Activated CD4-positive, alpha-beta memory T cell treated with anti-CD3 and anti-CD28 coated beads for 36 hours (primary cell): ENCODE data around the gene CPNE4. TPM values are rescaled to one million over a fixed set of nuclear protein-coding genes. Genes with fewer than 3 reads are reported as not detected.

Experiments
- CTCF ChIA-PET: fragments of 350-600 bp; sonication (Branson Sonifier 250); formaldehyde crosslinking; loops from one replicate; lab custom pipeline; 2021; ENCODE audit warnings: antibody characterized with exemption, inconsistent platforms; lab: Charles Lee
- POLR2A ChIA-PET: fragments of 350-600 bp; sonication (Branson Sonifier 250); formaldehyde crosslinking; loops from one replicate; lab custom pipeline; 2021; ENCODE audit warnings: antibody characterized with exemption; lab: Charles Lee
- DNase-seq: peaks from one replicate; pipeline ENCODE4 v3.0.0-alpha.2; 2020
- H3K27ac Mint-ChIP-seq: one replicate; pipeline ENCODE4 v1.8.0; 2021; ENCODE audit warnings: mixed read lengths
- H3K27me3 Mint-ChIP-seq: one replicate; pipeline ENCODE4 v1.8.0; 2021; ENCODE audit warnings: mixed read lengths
- H3K36me3 Mint-ChIP-seq: one replicate; pipeline ENCODE4 v1.8.0; 2021; ENCODE audit warnings: mixed read lengths
- H3K4me1 Mint-ChIP-seq: one replicate; pipeline ENCODE4 v1.8.0; 2021; ENCODE audit warnings: low read depth, mixed read lengths
- H3K4me3 Mint-ChIP-seq: one replicate; pipeline ENCODE4 v1.8.0; 2021; ENCODE audit warnings: mild to moderate bottlenecking, mixed read lengths
- H3K9me3 Mint-ChIP-seq: one replicate; pipeline ENCODE4 v1.8.0; 2021; ENCODE audit warnings: mixed read lengths
- intact Hi-C: fragments of 100-400 bp; cut with micrococcal nuclease; formaldehyde crosslinking; loops from one replicate; pipeline ENCODE4 v1.15.1; 2023
- total RNA-seq, 2 experiments: library from RNA; stranded (reverse); gene quantifications; one replicate each; pipeline ENCODE4 v1.2.3, GENCODE V29; 2021

The CPNE4 gene
- total RNA-seq, 2 experiments from 2014 or later: not detected

GRCh38 chr3:131699001-131699400 lies 335.8 kb downstream of the CPNE4 start:
- DNase-seq: no peak
- no peak overlapping the region for H3K4me3 Mint-ChIP-seq
- ChIA-PET POLR2A (no interaction called here), CTCF (no interaction called here)
- peaks cover 9% of the 10 kb centered on the region for H3K27me3 Mint-ChIP-seq
- no peaks in the 10 kb centered on the region for H3K9me3 Mint-ChIP-seq
- intact Hi-C loops: no loop called here
- H3K4me1 Mint-ChIP-seq: no peaks in the 10 kb centered on the region
- H3K27ac Mint-ChIP-seq: no peak overlapping the region
- no peaks in the 10 kb centered on the region for H3K36me3 Mint-ChIP-seq

GRCh38 chr3:131694376-131694775 lies 340.4 kb downstream of the CPNE4 start:
- Mint-ChIP-seq H3K4me1 (no peaks in the 10 kb centered on the region), H3K27ac (no peak overlapping the region), H3K36me3 (no peaks in the 10 kb centered on the region), H3K9me3 (no peaks in the 10 kb centered on the region), H3K4me3 (no peak overlapping the region), H3K27me3 (peaks cover 11% of the 10 kb centered on the region)
- intact Hi-C loops: no loop called here
- POLR2A ChIA-PET: no interaction called here
- CTCF ChIA-PET: no interaction called here
- DNase-seq: no peak

GRCh38 chr3:131692356-131692755 lies 342.5 kb downstream of the CPNE4 start:
- H3K36me3 Mint-ChIP-seq: no peaks in the 10 kb centered on the region
- H3K27me3 Mint-ChIP-seq: peaks cover 11% of the 10 kb centered on the region
- intact Hi-C loops: no loop called here
- no peak overlapping the region for H3K27ac Mint-ChIP-seq
- H3K9me3 Mint-ChIP-seq: no peaks in the 10 kb centered on the region
- ChIA-PET POLR2A (no interaction called here), CTCF (interaction anchor here (0.6 kb wide), 1 partner anchor 138 kb away, joined by 3 read pairs; no protein-coding TSS in a partner anchor)
- no peaks in the 10 kb centered on the region for H3K4me1 Mint-ChIP-seq
- DNase-seq: no peak
- H3K4me3 Mint-ChIP-seq: no peak overlapping the region

DNA sequence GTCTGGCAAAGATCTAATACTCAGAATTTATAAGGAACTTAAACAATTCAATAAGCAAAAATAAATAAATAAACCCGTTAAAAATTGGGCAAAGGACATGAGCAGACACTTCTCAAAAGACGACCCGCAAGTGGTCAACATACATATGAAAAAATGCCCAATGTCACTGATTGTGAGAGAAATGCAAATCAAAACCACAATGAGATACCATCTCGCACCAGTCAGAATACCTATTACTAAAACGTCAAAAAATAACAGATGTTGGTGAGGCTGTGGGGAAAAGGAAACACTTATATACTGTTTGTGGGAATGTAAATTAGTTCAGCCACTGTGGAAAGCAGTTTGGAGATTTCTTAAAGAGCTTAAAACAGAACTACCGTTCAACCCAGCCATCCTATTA lies 344.0 kb downstream of the CPNE4 start:
- no peaks in the 10 kb centered on the region for H3K9me3 Mint-ChIP-seq
- DNase-seq: no peak
- POLR2A ChIA-PET: no interaction called here
- no peaks in the 10 kb centered on the region for H3K36me3 Mint-ChIP-seq
- H3K4me1 Mint-ChIP-seq: no peaks in the 10 kb centered on the region
- no peak overlapping the region for H3K4me3 Mint-ChIP-seq
- CTCF ChIA-PET: no interaction called here
- no peak overlapping the region for H3K27ac Mint-ChIP-seq
- intact Hi-C loops: no loop called here
- peaks cover 16% of the 10 kb centered on the region for H3K27me3 Mint-ChIP-seq

- Mint-ChIP-seq H3K4me3 (no peak overlapping the region), H3K4me1 (no peaks in the 10 kb centered on the region), H3K27me3 (peaks cover 12% of the 10 kb centered on the region), H3K27ac (no peak overlapping the region), H3K9me3 (no peaks in the 10 kb centered on the region), H3K36me3 (no peaks in the 10 kb centered on the region)
- POLR2A ChIA-PET: no interaction called here
- intact Hi-C loops: no loop called here
- no peak for DNase-seq
- CTCF ChIA-PET: no interaction called here
Observed at GRCh38 chr3:131688370-131688769, 346.4 kb downstream of the CPNE4 start.

- POLR2A ChIA-PET: no interaction called here
- CTCF ChIA-PET: no interaction called here
Observed at GRCh38 chr3:131669600-131669999, 365.2 kb downstream of the CPNE4 start.

GRCh38 chr3:131658771-131659170 lies 376.0 kb downstream of the CPNE4 start:
- ChIA-PET POLR2A (no interaction called here), CTCF (no interaction called here)
- Mint-ChIP-seq H3K4me1 (no peaks in the 10 kb centered on the region), H3K4me3 (no peak overlapping the region), H3K27ac (no peak overlapping the region), H3K27me3 (peaks cover 5% of the 10 kb centered on the region), H3K36me3 (no peaks in the 10 kb centered on the region), H3K9me3 (peaks cover 2% of the 10 kb centered on the region)
- intact Hi-C loops: no loop called here
- DNase-seq: no peak

More at GRCh38 chr3:131669600-131669999, 365.2 kb downstream of the CPNE4 start:
- no peaks in the 10 kb centered on the region for H3K9me3 Mint-ChIP-seq
- no peaks in the 10 kb centered on the region for H3K27me3 Mint-ChIP-seq
- intact Hi-C loops: no loop called here
- H3K27ac Mint-ChIP-seq: no peak overlapping the region
- H3K4me1 Mint-ChIP-seq: no peaks in the 10 kb centered on the region
- H3K36me3 Mint-ChIP-seq: no peaks in the 10 kb centered on the region
- H3K4me3 Mint-ChIP-seq: no peak overlapping the region
- DNase-seq: no peak

DNA sequence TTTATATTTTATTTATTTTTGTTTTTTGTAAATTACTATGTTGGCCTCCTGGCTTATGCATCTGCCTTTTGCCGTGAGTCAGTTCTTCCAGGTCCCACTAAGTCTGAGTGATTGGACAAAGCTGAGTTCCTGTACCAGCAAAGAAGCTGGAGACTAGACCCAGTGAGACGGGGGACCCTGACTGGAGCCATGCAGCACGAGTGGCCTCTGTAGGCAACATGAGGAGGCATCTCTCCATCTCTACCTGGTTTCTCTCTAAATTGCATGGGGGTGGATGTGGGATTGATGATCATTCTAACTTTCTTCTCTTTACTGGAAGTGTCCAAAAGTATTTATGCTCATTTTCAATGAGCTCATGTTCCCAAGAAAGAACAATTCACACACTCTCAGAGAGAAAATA lies 376.7 kb downstream of the CPNE4 start:
- Mint-ChIP-seq H3K4me1 (no peaks in the 10 kb centered on the region), H3K9me3 (peaks cover 2% of the 10 kb centered on the region), H3K36me3 (no peaks in the 10 kb centered on the region), H3K27ac (no peak overlapping the region), H3K27me3 (peaks cover 10% of the 10 kb centered on the region), H3K4me3 (no peak overlapping the region)
- intact Hi-C loops: no loop called here
- ChIA-PET CTCF (no interaction called here), POLR2A (no interaction called here)
- DNase-seq: no peak

GRCh38 chr3:131655070-131655690 lies 379.6 kb downstream of the CPNE4 start:
- intact Hi-C loops: no loop called here
- no peaks in the 10 kb centered on the region for H3K36me3 Mint-ChIP-seq
- DNase-seq: no peak
- H3K27me3 Mint-ChIP-seq: peaks cover 8% of the 10 kb centered on the region
- no peak overlapping the region for H3K27ac Mint-ChIP-seq
- H3K9me3 Mint-ChIP-seq: no peaks in the 10 kb centered on the region
- H3K4me1 Mint-ChIP-seq: no peaks in the 10 kb centered on the region
- no peak overlapping the region for H3K4me3 Mint-ChIP-seq
- CTCF ChIA-PET: no interaction called here
- POLR2A ChIA-PET: no interaction called here

DNA sequence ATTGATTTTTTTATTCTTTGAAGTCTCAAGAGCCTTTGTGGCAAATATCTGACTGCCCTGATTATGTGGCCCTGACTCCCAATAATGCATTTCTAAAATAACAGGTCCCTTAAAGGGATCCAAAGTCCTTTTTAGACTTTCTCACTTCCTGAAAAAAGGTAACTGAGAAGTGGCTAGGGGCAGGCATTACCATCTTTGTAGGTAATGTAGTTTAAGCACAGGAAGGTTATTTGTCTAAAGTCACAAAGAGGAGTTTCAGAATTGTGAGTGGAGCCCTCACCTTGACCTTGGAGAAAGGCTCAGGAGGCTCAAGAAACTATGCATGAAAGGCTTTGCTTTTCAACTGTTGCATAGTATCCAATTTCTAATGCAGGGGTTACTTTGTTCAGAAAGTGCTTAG lies 389.2 kb downstream of the CPNE4 start:
- intact Hi-C loops: no loop called here
- no peak for DNase-seq
- Mint-ChIP-seq H3K4me3 (no peak overlapping the region), H3K27me3 (peaks cover 3% of the 10 kb centered on the region), H3K36me3 (no peaks in the 10 kb centered on the region), H3K4me1 (no peaks in the 10 kb centered on the region), H3K27ac (no peak overlapping the region), H3K9me3 (no peaks in the 10 kb centered on the region)
- ChIA-PET CTCF (no interaction called here), POLR2A (no interaction called here)

DNA sequence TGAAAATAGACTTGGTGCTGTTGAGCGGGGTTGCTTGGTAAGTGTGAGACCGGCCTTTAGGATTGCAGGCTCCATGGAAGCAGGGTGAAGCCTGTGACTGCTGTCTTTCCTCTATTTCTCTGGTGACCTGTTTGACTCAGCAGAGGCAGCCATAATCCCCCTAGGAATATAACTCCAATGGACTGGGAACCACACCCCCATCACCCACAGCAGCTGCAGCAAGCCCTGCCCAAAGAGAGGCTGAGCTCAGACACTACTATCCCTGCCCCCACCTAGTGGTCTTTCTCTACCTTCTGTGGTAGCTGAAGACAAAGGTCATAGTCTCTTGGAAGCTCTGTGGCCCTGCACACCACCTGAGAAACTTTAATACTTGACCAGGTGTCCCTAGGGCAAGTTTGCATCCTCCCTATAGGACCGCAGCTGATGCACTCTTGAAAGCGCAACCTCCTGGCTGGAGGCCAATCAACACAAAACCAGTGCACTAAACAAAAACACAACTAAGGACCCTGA lies 398.5 kb downstream of the CPNE4 start:
- intact Hi-C loops: no loop called here
- Mint-ChIP-seq H3K4me1 (no peaks in the 10 kb centered on the region), H3K27ac (no peak overlapping the region), H3K4me3 (no peak overlapping the region), H3K36me3 (no peaks in the 10 kb centered on the region), H3K27me3 (peaks cover 19% of the 10 kb centered on the region), H3K9me3 (no peaks in the 10 kb centered on the region)
- DNase-seq: no peak
- ChIA-PET CTCF (no interaction called here), POLR2A (no interaction called here)

- intact Hi-C loops: no loop called here
- ChIA-PET POLR2A (no interaction called here), CTCF (no interaction called here)
- Mint-ChIP-seq H3K36me3 (no peaks in the 10 kb centered on the region), H3K9me3 (no peaks in the 10 kb centered on the region), H3K4me1 (no peaks in the 10 kb centered on the region), H3K27me3 (peaks cover 12% of the 10 kb centered on the region), H3K27ac (no peak overlapping the region), H3K4me3 (no peak overlapping the region)
- DNase-seq: no peak
Observed at GRCh38 chr3:131630807-131631206, 404.0 kb downstream of the CPNE4 start.

GRCh38 chr3:131630097-131630496 lies 404.7 kb downstream of the CPNE4 start:
- no peak overlapping the region for H3K4me3 Mint-ChIP-seq
- ChIA-PET POLR2A (no interaction called here), CTCF (no interaction called here)
- no peak overlapping the region for H3K27ac Mint-ChIP-seq
- DNase-seq: no peak
- intact Hi-C loops: no loop called here
- H3K4me1 Mint-ChIP-seq: no peaks in the 10 kb centered on the region
- H3K9me3 Mint-ChIP-seq: no peaks in the 10 kb centered on the region
- H3K27me3 Mint-ChIP-seq: peaks cover 10% of the 10 kb centered on the region
- H3K36me3 Mint-ChIP-seq: no peaks in the 10 kb centered on the region
